Upper lobe of right lung (tissue), 1 donor: ENCODE results near the gene FANK1. TPM values are rescaled to one million over a fixed set of nuclear protein-coding genes. Genes with fewer than 3 reads are reported as not detected.

ENCODE experiments used
- ATAC-seq: fragments of 200-7000 bp; cut with Tn5 transposase; one replicate; pipeline ENCODE4 v1.9.1; 2020; ENCODE audit warnings: mild to moderate bottlenecking, moderate library complexity
- DNase-seq: peaks from one replicate; pipeline ENCODE4 v3.0.0-alpha.2; 2020
- H3K27ac ChIP-seq: fragments of 200-600 bp; one replicate; pipeline ENCODE4 v1.8.0; 2022
- H3K27me3 ChIP-seq: fragments of 200-600 bp; one replicate; pipeline ENCODE4 v1.8.0; 2022; ENCODE audit warnings: mild to moderate bottlenecking
- H3K36me3 ChIP-seq: fragments of 200-600 bp; one replicate; pipeline ENCODE4 v1.8.0; 2022
- H3K4me1 ChIP-seq: fragments of 200-600 bp; one replicate; pipeline ENCODE4 v1.8.0; 2022
- H3K4me3 ChIP-seq: fragments of 200-600 bp; one replicate; pipeline ENCODE4 v1.8.0; 2022; ENCODE audit warnings: mild to moderate bottlenecking
- H3K9me3 ChIP-seq: fragments of 200-600 bp; one replicate; pipeline ENCODE4 v1.8.0; 2022
- CTCF ChIP-seq: fragments of 200-600 bp; IDR thresholded peaks from one replicate; pipeline ENCODE4 v1.8.0; 2022; ENCODE audit warnings: antibody characterized with exemption
- intact Hi-C: fragments of 100-400 bp; cut with DNase I; formaldehyde crosslinking; loops from one replicate; pipeline ENCODE4 v1.11.0; 2022
- total RNA-seq: library from RNA; stranded (reverse); fragmentation: NEBNext Ultra II Directional; extraction: Animal tissue kit (Norgen Biotek cat#: 25700); gene quantifications from one replicate; pipeline ENCODE4 v1.2.1, GENCODE V29; 2021
- donor health status: DM: no; HTN: yes; CAD: no; lungs with severe emphysema.

The FANK1 gene
- total RNA-seq, 1 donor from 2014 or later = 2.6 TPM

- Histone ChIP-seq H3K9me3 (no peaks in the 10 kb centered on the region), H3K36me3 (no peaks in the 10 kb centered on the region), H3K4me3 (no peak overlapping the region), H3K4me1 (no peaks in the 10 kb centered on the region), H3K27me3 (no peaks in the 10 kb centered on the region), H3K27ac (no peak overlapping the region)
- TF ChIP-seq CTCF = no peak
- DNase-seq (no peak), ATAC-seq (peak; percentile 16)
- intact Hi-C loops = no loop called here
These were observed 94.6 kb downstream of the FANK1 start for GRCh38 chr10:125990974-125991373.

GRCh38 chr10:125991392-125991791, 95.0 kb downstream of the FANK1 start:
- no peak overlapping the region for H3K27ac ChIP-seq
- ATAC-seq (no peak), DNase-seq (no peak)
- no peak for TF ChIP-seq CTCF
- no peak overlapping the region for H3K4me3 ChIP-seq
- H3K9me3 ChIP-seq = no peaks in the 10 kb centered on the region
- no peaks in the 10 kb centered on the region for H3K4me1 ChIP-seq
- no peaks in the 10 kb centered on the region for H3K36me3 ChIP-seq
- intact Hi-C loops = no loop called here
- H3K27me3 ChIP-seq = no peaks in the 10 kb centered on the region

- ATAC-seq (no peak), DNase-seq (no peak)
- Histone ChIP-seq H3K36me3 (no peaks in the 10 kb centered on the region), H3K4me1 (no peaks in the 10 kb centered on the region), H3K4me3 (no peak overlapping the region), H3K27ac (no peak overlapping the region), H3K9me3 (no peaks in the 10 kb centered on the region), H3K27me3 (no peaks in the 10 kb centered on the region)
- no peak for TF ChIP-seq CTCF
- intact Hi-C loops = no loop called here
These were observed 95.9 kb downstream of the FANK1 start for GRCh38 chr10:125992254-125992653.

GRCh38 chr10:125994601-125995000, 98.2 kb downstream of the FANK1 start:
- H3K4me1 ChIP-seq = no peaks in the 10 kb centered on the region
- no peaks in the 10 kb centered on the region for H3K27me3 ChIP-seq
- ATAC-seq = no peak
- DNase-seq = no peak
- no peaks in the 10 kb centered on the region for H3K9me3 ChIP-seq
- H3K27ac ChIP-seq = no peak overlapping the region
- no peak for TF ChIP-seq CTCF
- H3K36me3 ChIP-seq = no peaks in the 10 kb centered on the region
- intact Hi-C loops = no loop called here
- H3K4me3 ChIP-seq = no peak overlapping the region

GRCh38 chr10:125995726-125996304, 99.5 kb downstream of the FANK1 start:
- H3K9me3 ChIP-seq = no peaks in the 10 kb centered on the region
- DNase-seq = no peak
- H3K36me3 ChIP-seq = no peaks in the 10 kb centered on the region
- intact Hi-C loops = no loop called here
- H3K27ac ChIP-seq = no peak overlapping the region
- H3K27me3 ChIP-seq = no peaks in the 10 kb centered on the region
- H3K4me1 ChIP-seq = no peaks in the 10 kb centered on the region
- ATAC-seq = no peak
- TF ChIP-seq CTCF = no peak
- no peak overlapping the region for H3K4me3 ChIP-seq

- Histone ChIP-seq H3K4me1 (no peaks in the 10 kb centered on the region), H3K4me3 (no peak overlapping the region), H3K27me3 (no peaks in the 10 kb centered on the region), H3K27ac (no peak overlapping the region), H3K36me3 (no peaks in the 10 kb centered on the region), H3K9me3 (no peaks in the 10 kb centered on the region)
- intact Hi-C loops = no loop called here
- DNase-seq = no peak
- TF ChIP-seq CTCF = no peak
- ATAC-seq = no peak
These were observed 101.2 kb downstream of the FANK1 start for GRCh38 chr10:125997586-125997985.
